GM12873 (cell line): ENCODE results near the gene HRH2.

Source experiments
- CTCF ChIP-seq: IDR thresholded peaks from 2 replicates; pipeline ENCODE4 v1.5.1; 2012; ENCODE audit warnings: low read depth, mild to moderate bottlenecking, moderate library complexity, low read length, control low read depth; ENCODE audit not compliant: insufficient read depth; ENCODE audit errors: missing control alignments

HRH2 gene

GRCh38 chr5:175628668-175629067, 29.2 kb upstream of the HRH2 start:
- no peak for TF ChIP-seq CTCF

- TF ChIP-seq CTCF: no peak
Observed at GRCh38 chr5:175629261-175629660, 28.6 kb upstream of the HRH2 start.

- no peak for TF ChIP-seq CTCF
Observed at GRCh38 chr5:175629793-175630192, 28.1 kb upstream of the HRH2 start.

- TF ChIP-seq CTCF: no peak
Observed at GRCh38 chr5:175635854-175636584, 21.9 kb upstream of the HRH2 start.

- no peak for TF ChIP-seq CTCF
Observed at GRCh38 chr5:175638305-175638704, 19.6 kb upstream of the HRH2 start.

GRCh38 chr5:175640106-175640775, 17.6 kb upstream of the HRH2 start:
- TF ChIP-seq CTCF: no peak

GRCh38 chr5:175642998-175643397, 14.9 kb upstream of the HRH2 start:
- no peak for TF ChIP-seq CTCF
